ENCODE data around the gene TLR1.

TLR1 gene

GRCh38 chr4:38747629-38748028 lies 57.0 kb downstream of the TLR1 start:
- no peaks in the 10 kb centered on the region for H3K4me1 ChIP-seq (ENCODE audit: insufficient read depth, low read length)
- H3K4me3 ChIP-seq (ENCODE audit: low read depth in 1 of 2, low read length in 2 of 2), result no peak overlapping the region
- TF ChIP-seq CTCF (IDR thresholded peaks at IDR 0.05; ENCODE audit: borderline replicate concordance, extremely low read depth, low read length, poor library complexity, severe bottlenecking), result no peak

More at GRCh38 chr4:38747629-38748028, 57.0 kb downstream of the TLR1 start:
- Histone ChIP-seq H3K4me2 (ENCODE audit: insufficient read depth, low read length) (no peak overlapping the region), H4K20me1 (ENCODE audit: insufficient read depth, low read length) (no peaks in the 10 kb centered on the region), H3K9me3 (ENCODE audit: insufficient read depth, low read length, severe bottlenecking) (peaks cover 9% of the 10 kb centered on the region), H3K79me2 (ENCODE audit: insufficient read depth, low read length) (no peaks in the 10 kb centered on the region), H3K36me3 (ENCODE audit: insufficient read depth, low read length) (no peaks in the 10 kb centered on the region), H3K27ac (ENCODE audit: low read length) (no peak overlapping the region), H2AFZ (ENCODE audit: low read depth, low read length) (no peak overlapping the region), H3K27me3 (ENCODE audit: insufficient read depth, low read length, poor library complexity) (no peaks in the 10 kb centered on the region), H3K9ac (ENCODE audit: low read depth, low read length) (no peak overlapping the region)
- no peak for DNase-seq
- no peak for ATAC-seq (ENCODE audit: insufficient read depth, low read depth)

Data from DND-41 (cell line).